BLaER1 treated with 17β-estradiol and CSF1 and Interleukin-3, amounts not matched to agents 10 nM and 100 nM (cell line): ENCODE results near the gene BLM.
A peak's percentile ranks its signal among the peaks of the same experiment; 100 is the strongest.
"Not testable (repeated sequence)": the region's sequence is repeated elsewhere in the genome, so short reads cannot be mapped to it uniquely, and the experiment has no call there.

Experiments
- H3K27ac ChIP-seq, 11 experiments: shearing (Covaris generic); formaldehyde crosslinking; 2 replicates each; pipeline ENCODE4 v1.8.1; 2022
- H3K27me3 ChIP-seq, 11 experiments: shearing (Covaris generic); formaldehyde crosslinking; 2 replicates each; pipeline ENCODE4 v1.8.1; 2022
- H3K36me3 ChIP-seq, 11 experiments: shearing (Covaris generic); formaldehyde crosslinking; 2 replicates each; pipeline ENCODE4 v1.8.1; 2022
- H3K4me1 ChIP-seq, 10 experiments: shearing (Covaris generic); formaldehyde crosslinking; 2 replicates each; pipeline ENCODE4 v1.8.1; 2022
- H3K4me2 ChIP-seq, 11 experiments: shearing (Covaris generic); formaldehyde crosslinking; 2 replicates each; pipeline ENCODE4 v1.8.1; 2022
- H3K4me3 ChIP-seq, 10 experiments: shearing (Covaris generic); formaldehyde crosslinking; 2 replicates each; pipeline ENCODE4 v1.8.1; 2022
- H3K9ac ChIP-seq, 11 experiments: shearing (Covaris generic); formaldehyde crosslinking; 2 replicates each; pipeline ENCODE4 v1.8.1; 2022
- H3K9me3 ChIP-seq, 11 experiments: shearing (Covaris generic); formaldehyde crosslinking; replicated peaks in 1 of 11; 2 replicates each; pipeline ENCODE4 v1.8.1; 2022
- H4K20me1 ChIP-seq, 11 experiments: shearing (Covaris generic); formaldehyde crosslinking; 2 replicates each; pipeline ENCODE4 v1.8.1; 2022
- Cebpa-rat ChIP-seq, 11 experiments: shearing (Covaris generic); IDR thresholded peaks; 2 replicates each; pipeline ENCODE4 v1.8.1; 2022

Gene BLM

DNA sequence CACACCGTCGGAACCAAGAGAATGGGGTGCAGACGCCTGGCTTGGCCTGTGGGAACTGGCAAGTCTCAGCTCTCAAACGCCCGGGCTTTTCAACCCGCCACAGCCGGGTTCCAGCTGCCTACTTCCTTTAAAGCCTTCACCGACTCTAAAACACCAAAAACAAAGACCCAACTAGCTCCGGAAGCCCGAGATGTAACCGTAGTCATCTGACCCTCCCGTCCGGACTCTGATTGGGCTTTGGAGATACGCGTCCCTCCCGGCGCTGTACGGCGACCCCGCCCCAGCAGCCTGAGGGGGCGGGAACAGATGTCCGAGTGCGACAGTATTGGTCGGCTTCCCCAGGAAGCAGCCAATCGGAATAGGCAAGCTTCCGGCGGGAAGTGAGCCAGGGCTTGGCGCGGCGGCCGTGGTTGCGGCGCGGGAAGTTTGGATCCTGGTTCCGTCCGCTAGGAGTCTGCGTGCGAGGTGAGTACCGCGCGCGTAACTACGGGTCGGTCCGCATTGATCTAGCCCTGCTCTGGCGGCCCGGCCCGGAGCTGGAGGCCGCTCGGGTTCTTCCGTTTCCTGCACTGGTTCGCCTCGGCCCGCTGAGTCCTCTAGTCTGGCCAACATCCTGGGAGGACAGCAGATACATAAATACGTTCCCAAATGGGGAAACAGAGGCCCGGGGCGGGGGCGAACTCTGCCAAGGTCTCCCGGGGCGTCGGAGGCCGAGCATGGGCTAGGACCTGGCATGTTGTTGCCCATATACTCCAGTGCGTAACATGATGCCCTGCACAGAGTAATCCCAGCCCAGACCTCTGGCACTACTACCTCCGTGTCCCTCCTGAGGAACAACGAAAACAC is at the start of gene BLM:
Gene BLM (plus strand): TSS at position 371 of the 846 bp plus-strand sequence. CDS start 30,047 bp downstream, outside the sequence.
- Histone ChIP-seq H3K4me1 (peaks cover 23 to 38% (median 25%) of the 10 kb centered on the region in 10 experiments), H3K9ac (peak within 1 kb of the TSS; percentile 86 to 97 (median 91)), H3K27ac (peak within 1 kb of the TSS; percentile 80 to 97 (median 92)), H3K4me2 (peak within 1 kb of the TSS; percentile 79 to 96 (median 90)), H3K36me3 (peaks cover 0 to 39% (median 22%) of the 10 kb centered on the region in 11 experiments; a peak in 13 of 22 replicates), H3K9me3 (no peaks in the 10 kb centered on the region), H4K20me1 (no peaks in the 10 kb centered on the region; a peak in 3 of 22 replicates), H3K27me3 (no peaks in the 10 kb centered on the region), H3K4me3 (peak within 1 kb of the TSS; percentile 67 to 98 (median 90))
- no peak for TF ChIP-seq Cebpa-rat (IDR thresholded peaks at IDR 0.05)

DNA sequence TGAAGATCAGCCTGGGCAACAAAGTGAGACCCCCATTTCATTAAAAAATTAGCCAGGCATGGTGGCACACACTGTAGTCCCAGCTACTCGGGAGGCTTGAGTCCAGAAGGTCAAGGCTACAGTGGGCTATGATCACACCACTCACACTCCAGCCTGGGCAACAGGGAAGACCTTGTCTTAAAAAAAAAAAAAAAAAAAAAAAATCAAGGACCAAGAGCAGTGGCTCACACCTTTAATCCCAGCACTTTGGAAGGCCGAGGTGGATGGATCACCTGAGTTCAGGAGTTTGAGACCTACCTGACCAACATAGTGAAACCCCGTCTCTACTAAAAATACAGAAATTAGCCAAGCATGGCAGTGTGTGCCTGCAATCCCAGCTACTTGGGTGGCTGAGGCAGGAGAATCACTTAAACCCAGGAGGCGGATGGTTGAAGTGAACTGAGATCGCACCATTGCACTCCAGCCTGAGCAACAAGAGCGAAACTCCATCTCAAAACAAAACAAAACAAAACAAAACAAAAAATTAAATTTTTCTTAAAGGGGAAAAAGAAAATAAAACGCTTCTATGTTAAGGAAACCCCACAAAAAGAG is 49.3 kb upstream of the BLM start:
- H3K4me3 ChIP-seq, H3K27me3 ChIP-seq, H3K9me3 ChIP-seq, H4K20me1 ChIP-seq, H3K36me3 ChIP-seq: not testable (repeated sequence)
- Histone ChIP-seq H3K27ac (peak overlapping the region in 1 of 11 experiments; percentile 51; a peak in 1 of 22 replicates), H3K4me2 (peak overlapping the region; percentile 25 to 98 (median 96); a peak in 21 of 22 replicates), H3K4me1 (peaks cover 39 to 60% (median 45%) of the 10 kb centered on the region in 10 experiments), H3K9ac (peak overlapping the region in 1 of 11 experiments; percentile 2; a peak in 1 of 22 replicates)

DNA sequence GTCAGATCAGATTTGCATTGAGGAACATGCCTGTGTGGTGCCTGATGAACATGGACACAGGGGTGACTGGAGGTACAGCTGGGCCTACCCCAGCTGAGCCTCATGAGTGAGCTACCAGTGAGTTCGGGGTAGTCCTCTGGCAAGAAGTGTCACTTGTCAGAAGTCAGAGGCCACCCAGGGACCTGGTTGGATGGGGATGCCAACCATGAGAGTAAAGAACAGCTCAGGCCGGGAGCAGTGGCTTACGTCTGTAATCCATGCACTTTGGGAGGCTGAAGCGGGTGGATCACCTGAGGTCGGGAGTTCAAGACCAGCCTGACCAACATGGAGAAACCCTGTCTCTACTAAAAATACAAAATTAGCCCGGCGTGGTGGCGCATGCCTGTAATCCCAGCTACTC is 46.5 kb upstream of the BLM start:
- H3K4me2 ChIP-seq, H4K20me1 ChIP-seq, H3K36me3 ChIP-seq, H3K4me3 ChIP-seq, H3K9ac ChIP-seq, H3K27me3 ChIP-seq, H3K27ac ChIP-seq: not testable (repeated sequence)
- Histone ChIP-seq H3K9me3 (peaks cover 0 to 16% (median 3%) of the 10 kb centered on the region in 11 experiments; a peak in 10 of 22 replicates), H3K4me1 (peaks cover 22 to 32% (median 26%) of the 10 kb centered on the region in 10 experiments)

DNA sequence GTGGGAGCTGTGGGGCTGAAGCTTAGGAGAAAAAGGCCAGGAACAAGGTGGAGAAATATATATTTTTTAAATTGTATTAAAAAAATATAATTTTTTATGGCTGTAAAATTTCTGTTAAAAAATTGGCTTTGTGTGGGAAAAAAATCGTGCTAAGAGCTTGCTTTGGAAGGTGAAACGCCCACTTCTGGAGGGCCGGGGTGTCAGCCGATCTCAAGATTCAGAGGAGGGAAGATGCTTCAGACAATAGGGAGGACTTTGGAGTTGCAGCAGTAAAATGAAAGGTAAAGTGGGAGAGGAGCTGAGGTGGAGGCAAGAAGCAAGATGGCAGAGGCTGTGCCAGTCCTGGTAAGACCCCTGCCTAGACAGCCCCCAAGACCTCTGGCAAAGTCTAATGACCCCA is 45.9 kb upstream of the BLM start:
- Histone ChIP-seq H3K27me3 (no peaks in the 10 kb centered on the region), H3K27ac (no peak overlapping the region), H4K20me1 (no peaks in the 10 kb centered on the region), H3K4me1 (peaks cover 18 to 27% (median 20%) of the 10 kb centered on the region in 10 experiments), H3K9ac (no peak overlapping the region), H3K4me3 (no peak overlapping the region), H3K4me2 (no peak overlapping the region), H3K36me3 (no peaks in the 10 kb centered on the region), H3K9me3 (peaks cover 0 to 16% (median 3%) of the 10 kb centered on the region in 11 experiments; a peak in 10 of 22 replicates)
- TF ChIP-seq Cebpa-rat (IDR thresholded peaks at IDR 0.05), result no peak

DNA sequence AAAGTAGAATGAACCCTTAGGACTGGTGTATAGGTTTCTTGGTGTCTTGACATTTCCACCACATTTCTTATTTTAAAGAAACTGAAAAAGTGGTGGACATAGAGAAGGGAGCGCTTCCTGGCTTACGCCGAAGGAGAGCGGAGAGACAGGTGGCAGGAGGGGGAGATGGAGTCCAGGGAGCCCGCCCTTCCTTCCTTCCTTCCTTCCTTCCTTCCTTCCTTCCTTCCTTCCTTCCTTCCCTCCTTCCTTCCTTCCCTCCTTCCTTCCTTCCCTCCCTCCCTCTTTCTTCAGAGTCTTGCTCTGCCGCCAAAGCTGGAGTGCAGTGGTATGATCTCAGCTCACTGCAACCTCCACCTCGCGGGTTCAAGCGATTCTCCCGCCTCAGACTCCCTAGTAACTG is 43.8 kb upstream of the BLM start:
- H3K4me2 ChIP-seq, H3K4me3 ChIP-seq, H4K20me1 ChIP-seq, H3K27me3 ChIP-seq, H3K27ac ChIP-seq, H3K4me1 ChIP-seq, H3K9ac ChIP-seq, H3K36me3 ChIP-seq: not testable (repeated sequence)
- H3K9me3 ChIP-seq, result peaks cover 0 to 16% (median 3%) of the 10 kb centered on the region in 11 experiments; a peak in 10 of 22 replicates

DNA sequence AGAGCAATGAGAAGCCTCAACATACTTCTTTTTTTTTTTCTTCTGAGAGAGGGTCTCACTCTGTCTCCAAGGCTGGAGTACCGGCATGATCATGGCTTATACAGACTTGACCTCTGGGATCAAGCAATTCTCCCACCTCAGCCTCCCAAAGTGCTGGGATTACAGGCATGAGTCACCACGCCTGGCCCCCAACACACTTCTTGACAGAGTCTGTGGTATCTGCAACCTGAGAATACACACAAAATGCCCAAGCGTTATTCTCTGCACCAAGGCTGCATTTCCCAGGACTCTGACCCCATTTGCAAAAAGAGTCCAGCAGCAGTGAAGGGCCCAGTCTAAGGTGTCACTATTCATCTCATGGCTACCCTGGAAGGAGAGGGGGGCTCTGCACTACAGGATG is 42.7 kb upstream of the BLM start:
- Histone ChIP-seq H3K4me1 (no peaks in the 10 kb centered on the region), H3K36me3 (no peaks in the 10 kb centered on the region), H3K9ac (no peak overlapping the region), H3K27me3 (no peaks in the 10 kb centered on the region), H3K4me3 (no peak overlapping the region), H3K9me3 (peaks cover 0 to 16% (median 3%) of the 10 kb centered on the region in 11 experiments; a peak in 10 of 22 replicates), H3K4me2 (no peak overlapping the region), H4K20me1 (no peaks in the 10 kb centered on the region), H3K27ac (no peak overlapping the region)
- no peak for TF ChIP-seq Cebpa-rat (IDR thresholded peaks at IDR 0.05)

DNA sequence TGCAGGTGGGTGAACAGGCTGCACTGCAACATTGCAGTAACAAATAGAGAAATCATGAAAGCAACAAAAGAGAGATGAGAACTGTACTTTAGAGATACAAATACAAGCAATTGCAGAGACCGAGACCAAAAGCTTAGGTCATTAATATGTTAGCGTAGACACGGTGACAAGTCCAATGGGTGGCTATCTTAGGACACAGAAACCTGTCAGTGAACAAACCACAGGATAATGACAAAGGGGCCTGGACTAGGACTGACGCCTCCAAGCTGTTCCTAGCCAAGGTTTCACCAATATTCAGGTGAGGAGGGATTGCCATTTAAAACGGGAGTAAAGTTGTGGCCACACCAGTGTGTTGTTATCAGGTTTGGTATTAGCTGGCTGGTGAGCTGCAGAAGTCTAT is 41.7 kb upstream of the BLM start:
- H3K9me3 ChIP-seq, result peaks cover 0 to 16% (median 3%) of the 10 kb centered on the region in 11 experiments; a peak in 10 of 22 replicates
- no peaks in the 10 kb centered on the region for H3K36me3 ChIP-seq
- H3K9ac ChIP-seq, result no peak overlapping the region
- H3K4me1 ChIP-seq, result peaks cover 0 to 6% (median 2%) of the 10 kb centered on the region in 10 experiments; a peak in 7 of 20 replicates
- no peaks in the 10 kb centered on the region for H4K20me1 ChIP-seq
- no peak overlapping the region for H3K27ac ChIP-seq
- no peaks in the 10 kb centered on the region for H3K27me3 ChIP-seq
- no peak overlapping the region for H3K4me2 ChIP-seq
- no peak overlapping the region for H3K4me3 ChIP-seq
- TF ChIP-seq Cebpa-rat (IDR thresholded peaks at IDR 0.05), result no peak

DNA sequence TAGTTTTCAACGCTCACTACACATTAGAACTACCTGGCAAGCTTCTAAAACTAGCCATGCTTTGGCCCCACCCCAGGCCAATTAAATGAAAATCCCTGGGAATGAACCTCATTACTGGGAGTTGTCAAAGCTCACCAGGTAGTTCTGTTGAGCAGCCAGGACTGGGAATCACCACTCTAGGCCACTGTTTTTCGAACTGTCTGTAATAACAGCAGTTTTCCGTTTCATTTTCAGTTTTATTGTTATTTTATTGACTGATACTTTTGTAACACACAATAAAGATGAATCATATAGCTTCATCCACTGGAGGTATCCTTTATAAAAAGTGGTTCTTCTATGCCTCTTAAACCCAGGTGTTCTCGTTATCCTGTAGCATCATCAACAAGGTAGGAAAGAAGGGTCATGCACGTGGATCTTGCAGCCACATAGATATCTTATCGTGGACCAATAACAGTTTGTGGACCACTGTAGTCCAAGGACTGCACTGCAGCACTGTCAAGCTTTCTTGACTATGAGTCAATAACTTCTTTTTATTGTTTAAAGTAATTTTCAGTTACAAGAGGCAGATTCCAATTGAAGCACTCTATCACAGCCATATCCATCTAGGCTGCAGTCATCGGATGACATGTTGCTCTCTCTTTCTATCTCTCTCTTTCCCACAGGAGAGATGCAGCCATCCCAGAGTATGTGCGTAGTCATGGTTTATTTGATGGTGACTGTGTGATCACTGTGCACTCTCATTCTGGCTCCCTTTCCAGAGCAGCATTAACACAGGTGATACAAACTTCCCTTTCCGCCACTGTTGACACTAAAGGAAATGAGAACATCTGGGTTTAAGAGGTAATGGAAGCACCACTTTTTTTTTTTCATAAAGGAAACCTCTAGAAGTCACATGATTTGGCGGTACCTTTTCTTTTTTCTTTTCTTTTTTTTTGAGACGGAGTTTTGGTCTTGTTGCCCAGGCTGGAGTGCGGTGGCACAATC is 39.0 kb upstream of the BLM start:
- peaks cover 0 to 10% (median 3%) of the 10 kb centered on the region in 11 experiments; a peak in 10 of 22 replicates for H3K9me3 ChIP-seq
- H3K4me1 ChIP-seq, result peaks cover 0 to 18% (median 5%) of the 10 kb centered on the region in 10 experiments; a peak in 8 of 20 replicates
- no peak for TF ChIP-seq Cebpa-rat (IDR thresholded peaks at IDR 0.05)
- H3K4me2 ChIP-seq, result 0 out of 22 replicates have a peak overlapping the region, but pooled peaks of 1 of the 11 experiments have one; percentile 1
- no peak overlapping the region for H3K4me3 ChIP-seq
- no peak overlapping the region for H3K27ac ChIP-seq
- H3K27me3 ChIP-seq, result no peaks in the 10 kb centered on the region
- no peaks in the 10 kb centered on the region for H4K20me1 ChIP-seq
- no peak overlapping the region for H3K9ac ChIP-seq
- no peaks in the 10 kb centered on the region for H3K36me3 ChIP-seq
